GM19463 (cell line): ENCODE data around the gene CD9.
"Not testable (repeated sequence)": the region's sequence is repeated elsewhere in the genome, so short reads cannot be mapped to it uniquely, and the experiment has no call there.

Source experiments
- ATAC-seq: cut with Tn5 transposase; IDR thresholded peaks from one replicate; pipeline ENCODE4 v1.9.1; 2021; ENCODE audit warnings: mild to moderate bottlenecking, moderate library complexity; ENCODE audit not compliant: unreplicated experiment

The CD9 gene

GRCh38 chr12:6178981-6179761 lies 21.0 kb upstream of the CD9 start:
- ATAC-seq, result no peak

DNA sequence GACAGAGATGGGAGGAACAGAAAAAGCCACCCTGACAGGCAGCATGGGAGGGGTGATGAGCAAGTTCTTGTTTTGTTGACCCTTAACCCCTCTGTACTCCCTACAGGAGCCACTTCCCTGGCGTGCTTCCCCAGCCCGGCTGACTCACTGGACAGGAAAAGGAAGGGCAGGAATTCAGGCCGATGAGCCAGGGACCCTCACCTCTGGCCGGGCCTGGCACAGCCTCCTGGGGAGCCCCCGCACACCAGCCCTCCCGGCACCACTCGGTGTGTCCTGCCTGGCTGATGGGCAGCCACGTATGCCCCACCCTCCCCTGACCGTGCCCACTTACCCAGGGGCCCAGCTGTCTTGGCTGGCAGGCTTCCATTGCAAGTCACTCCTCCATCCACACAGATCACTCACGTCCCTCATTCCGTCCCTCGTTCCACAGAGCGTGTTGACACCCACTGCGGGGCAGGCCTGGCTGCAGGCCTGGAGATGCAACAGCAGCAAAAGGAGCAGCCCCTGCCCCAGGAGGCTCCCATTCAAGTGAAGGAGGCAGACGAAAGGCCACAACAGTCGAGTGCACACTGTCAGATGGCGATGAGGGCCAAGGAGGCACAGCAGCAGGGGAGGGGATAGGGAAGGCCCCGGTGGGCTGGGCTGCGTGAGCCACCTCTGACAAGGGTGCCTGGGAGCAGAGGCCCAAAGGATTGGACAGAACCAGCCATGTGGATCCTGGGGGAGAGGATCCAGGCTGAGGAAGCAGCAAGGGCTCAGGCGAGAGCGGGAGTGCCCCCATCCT lies 19.7 kb upstream of the CD9 start:
- no peak for ATAC-seq

DNA sequence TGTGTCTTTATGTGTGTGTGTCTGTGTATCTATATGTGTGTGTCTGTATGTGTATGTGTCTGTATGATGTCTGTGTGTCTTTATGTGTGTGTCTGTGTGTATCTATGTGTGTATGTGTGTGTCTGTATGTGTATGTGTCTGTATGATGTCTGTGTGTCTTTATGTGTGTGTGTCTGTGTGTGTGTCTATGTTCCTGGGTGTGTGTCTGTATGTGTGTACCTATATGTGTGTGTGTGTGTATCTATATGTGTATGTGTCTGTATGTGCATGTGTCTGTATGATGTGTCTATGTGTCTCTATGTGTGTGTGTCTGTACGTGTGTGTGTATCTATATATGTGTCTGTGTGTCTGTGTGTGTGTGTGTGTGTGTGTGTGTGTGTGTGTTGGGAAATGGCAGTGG lies 19.0 kb upstream of the CD9 start:
- no peak for ATAC-seq

GRCh38 chr12:6181583-6182278 lies 18.5 kb upstream of the CD9 start:
- ATAC-seq, result no peak

DNA sequence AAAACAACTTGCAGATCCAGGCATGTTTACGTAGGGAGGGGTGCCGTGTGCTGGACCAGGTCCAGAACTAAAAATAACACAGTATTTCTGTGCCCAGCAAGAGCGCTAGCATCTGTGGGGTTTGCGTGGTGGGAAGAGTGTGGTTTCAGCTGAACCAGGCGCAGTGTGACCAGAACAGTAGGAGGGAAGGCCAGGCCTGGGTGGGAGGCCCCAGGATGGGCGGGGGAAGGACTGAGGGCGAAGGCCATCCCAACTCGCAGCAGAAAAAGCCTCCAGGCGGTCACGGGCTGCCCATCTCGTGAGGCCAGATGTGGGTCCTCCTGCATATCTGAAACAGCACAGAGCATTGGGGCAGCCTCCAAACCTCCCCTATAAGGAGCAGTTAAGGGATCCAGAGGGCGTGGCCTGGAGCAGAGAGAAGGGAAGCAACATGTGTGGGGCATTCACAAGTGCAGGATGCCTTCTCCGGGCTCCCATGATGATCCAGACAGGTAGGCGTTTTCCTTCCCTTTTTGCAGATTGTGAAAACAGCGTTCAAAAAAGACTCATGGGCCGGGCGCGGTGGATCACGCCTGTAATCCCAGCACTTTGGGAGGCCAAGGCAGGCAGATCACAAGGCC lies 17.8 kb upstream of the CD9 start:
- ATAC-seq, result no peak

DNA sequence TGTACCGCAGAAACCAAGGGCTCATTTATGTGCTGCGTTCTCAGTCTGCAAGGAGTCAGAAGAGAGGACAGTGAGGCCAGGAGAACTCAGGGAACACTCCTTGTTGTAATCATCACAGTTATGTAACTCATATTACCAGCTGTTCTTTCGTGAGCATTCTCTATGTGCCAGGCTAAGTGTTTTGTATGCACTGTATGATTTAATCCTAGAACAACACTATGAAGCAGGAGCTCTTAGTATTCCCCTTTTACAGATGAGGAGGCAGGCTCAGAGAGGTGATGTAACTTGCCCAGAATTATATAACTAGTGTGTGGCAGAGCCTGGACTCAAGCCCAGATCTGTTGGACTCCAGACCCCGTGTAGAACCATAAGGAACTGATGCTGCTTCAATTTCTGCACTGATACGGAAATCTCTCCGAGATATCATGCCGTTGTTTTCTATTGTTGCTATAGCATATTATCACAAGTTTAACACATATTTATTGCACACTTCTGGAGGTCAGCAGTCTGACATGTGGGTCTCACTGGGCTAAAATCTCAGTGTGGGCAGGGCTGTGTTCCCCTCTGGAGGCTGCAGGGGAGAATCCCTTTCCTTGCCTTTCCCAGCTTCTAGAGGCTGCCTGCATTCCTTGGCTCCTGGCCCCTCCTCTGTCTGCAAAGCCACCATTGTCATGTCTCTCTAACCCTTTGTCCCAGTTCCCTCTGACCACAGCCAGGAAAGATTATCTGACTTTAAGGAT lies 16.3 kb upstream of the CD9 start:
- no peak for ATAC-seq

- ATAC-seq, result no peak
Measured at GRCh38 chr12:6185961-6186827, 14.0 kb upstream of the CD9 start.

DNA sequence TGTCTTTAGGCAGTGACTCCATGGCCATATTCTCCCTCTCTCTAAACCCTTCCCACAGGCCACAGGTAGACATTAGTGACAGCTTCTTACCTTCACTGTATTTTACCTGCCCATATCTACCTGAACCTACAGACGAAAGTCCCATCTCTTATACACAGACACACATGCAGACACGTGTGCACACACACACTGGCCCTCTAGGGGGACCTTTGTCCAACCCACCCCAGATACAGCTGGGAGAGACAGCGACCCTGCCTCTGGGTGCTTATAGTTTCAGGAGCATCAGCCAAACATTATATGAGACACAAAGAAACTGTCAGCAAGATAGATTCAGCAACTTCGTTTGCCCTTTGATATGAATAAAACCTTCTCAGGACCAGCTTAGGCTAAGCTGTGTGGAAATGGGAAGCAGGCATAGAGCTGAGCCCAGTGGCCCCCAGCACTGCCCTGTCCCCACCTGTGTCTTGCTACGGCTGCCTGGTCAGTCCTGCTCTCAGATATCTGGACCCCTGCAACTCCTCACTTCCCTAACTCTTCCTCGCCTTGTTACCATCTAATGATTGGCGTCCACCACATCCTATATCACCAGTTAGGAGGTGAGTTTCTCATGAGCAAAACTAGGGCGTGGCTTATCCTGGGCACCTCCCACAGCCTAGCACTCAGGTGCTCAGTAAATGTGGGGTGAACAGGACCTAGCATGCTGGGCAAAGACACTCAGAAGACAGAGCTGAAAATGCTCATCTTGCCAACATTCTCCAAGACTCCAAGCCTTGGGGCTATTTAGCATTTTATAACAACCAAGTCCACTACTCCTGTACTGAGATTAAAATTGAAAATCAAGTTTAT lies 12.0 kb upstream of the CD9 start:
- ATAC-seq, result no peak

GRCh38 chr12:6189028-6189427 lies 11.2 kb upstream of the CD9 start:
- no peak for ATAC-seq

DNA sequence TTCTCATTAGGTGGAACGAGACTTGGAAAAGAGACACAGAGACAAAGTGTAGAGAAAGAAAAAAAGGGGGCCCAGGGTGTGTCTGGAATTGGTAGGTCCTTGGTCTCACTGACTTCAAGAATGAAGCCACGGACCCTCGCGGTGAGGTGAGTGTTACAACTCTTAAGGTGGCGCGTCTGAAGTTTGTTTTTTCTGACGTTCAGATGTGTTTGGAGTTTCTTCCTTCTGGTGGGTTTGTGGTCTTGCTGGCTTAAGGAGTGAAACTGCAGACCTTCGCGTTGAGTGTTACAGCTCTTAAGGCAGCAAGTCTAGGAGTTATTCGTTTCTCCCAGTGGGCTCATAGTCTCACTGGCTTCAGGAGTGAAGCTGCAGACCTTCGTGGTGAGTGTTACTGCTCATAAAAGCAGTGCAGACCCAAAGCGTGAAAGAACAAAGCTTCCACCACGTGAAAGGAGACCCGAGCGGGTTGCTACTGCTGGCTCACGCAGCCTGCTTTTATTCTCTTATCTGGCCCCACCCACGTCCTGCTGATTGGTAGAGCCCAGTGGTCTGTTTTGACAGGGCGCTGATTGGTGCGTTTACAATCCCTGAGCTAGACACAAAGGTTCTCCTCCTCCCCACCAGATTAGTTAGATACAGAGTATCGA lies 10.1 kb upstream of the CD9 start:
- ATAC-seq, result not testable (repeated sequence)

GRCh38 chr12:6190767-6191530 lies 9.3 kb upstream of the CD9 start:
- ATAC-seq, result not testable (repeated sequence)

DNA sequence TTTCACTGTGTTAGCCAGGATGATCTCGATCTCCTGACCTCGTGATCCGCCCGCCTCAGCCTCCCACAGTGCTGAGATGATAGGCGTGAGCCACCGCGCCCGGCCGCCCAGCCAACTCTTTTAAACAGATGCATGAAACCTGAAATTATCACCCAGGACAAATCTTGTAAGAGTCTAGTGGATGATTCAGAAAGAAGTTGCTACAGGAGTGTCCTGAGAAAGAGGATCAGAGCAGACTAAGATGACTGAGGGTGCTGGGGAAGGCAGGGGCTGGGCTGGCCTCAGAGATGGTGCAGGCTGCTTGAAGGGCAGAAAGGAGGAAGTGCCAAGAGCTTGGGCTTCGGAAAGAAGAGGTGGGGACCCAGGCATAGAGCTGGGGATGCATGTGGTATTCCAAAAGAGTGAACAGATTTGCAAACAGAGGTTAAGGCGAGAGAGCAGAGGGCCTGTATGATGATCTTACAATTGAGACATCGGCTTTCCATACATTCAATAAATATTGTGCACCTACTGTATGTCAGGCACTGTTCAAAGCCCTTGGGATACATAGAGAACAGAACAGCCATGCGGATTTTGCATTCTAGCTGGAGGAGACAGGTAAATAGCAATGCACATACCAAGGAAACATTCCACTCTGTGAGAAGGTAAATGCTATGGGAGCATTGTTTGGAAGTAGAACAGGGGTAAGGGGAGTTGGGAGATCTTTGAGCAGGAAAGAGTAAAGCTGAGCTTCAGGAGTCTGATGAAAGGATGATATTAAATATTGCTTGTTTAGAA lies 7.4 kb upstream of the CD9 start:
- no peak for ATAC-seq

- ATAC-seq, result no peak
Measured at GRCh38 chr12:6193853-6194815, 6.1 kb upstream of the CD9 start.

DNA sequence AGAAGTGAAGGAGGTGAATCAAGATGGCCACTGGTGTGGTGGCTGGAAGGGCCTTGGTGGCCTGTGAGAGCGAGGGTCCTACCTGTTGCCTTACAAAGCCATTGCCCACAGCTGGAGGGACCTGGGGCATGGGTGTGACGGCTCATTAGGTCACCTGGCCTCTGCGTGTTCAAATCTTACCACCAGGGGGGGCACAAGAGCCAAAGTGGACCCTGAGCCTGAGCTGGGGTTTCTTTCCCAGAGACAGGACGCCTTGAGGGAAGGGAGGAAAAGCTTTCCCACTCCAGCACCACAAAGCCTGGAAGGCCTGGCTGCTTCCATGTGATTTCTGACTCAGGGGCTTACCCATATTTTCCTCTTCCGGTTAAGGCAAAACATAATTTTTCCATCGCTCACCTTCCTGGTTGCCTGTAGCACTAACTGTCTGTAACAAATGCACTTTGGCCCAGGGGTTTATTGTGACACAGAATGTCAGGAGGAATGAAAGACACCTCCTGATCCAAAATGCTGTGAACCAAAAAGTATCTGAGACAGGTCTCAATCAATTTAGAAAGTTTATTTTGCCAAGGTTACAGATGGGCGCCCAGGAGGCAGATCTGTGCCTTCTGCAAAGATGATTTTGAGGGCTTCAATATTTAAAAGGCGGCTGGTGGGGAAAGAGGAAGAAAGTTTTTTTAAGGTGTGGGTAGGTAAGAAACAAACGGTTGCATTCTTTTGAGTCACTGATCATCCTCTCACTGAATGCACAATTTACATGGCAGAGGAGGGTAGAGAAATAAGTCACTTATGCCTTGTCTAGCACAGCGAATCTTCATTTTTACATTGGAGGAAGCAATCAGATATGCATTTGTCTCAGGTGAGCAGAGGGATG lies 4.3 kb upstream of the CD9 start:
- peak; percentile 35 for ATAC-seq

DNA sequence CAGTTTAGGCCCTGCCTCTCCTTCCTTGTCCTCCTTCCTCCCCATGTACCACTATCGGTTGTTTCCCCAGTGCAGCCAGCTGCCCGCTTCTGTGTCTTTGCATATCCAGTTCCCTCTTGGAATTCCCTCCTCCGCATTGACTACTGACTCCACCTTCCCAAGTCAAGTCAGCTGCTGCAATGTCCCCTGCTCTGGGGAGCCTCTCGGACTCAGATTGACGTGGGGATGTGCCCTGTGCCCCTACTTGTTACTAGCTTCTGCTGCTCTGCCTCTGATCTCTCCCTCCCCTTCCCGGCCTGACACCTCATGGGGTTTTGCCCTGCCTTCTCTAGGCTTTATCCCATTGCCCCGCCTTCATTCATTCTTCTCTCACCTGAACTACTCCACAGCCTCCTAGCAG lies 2.1 kb upstream of the CD9 start:
- no peak for ATAC-seq
